HG02759 (cell line): Measurements from ENCODE around the gene TOM1L2.
A peak's percentile ranks its signal among the peaks of the same experiment; 100 is the strongest.

ENCODE experiments used
- ATAC-seq: cut with Tn5 transposase; IDR thresholded peaks from one replicate; pipeline ENCODE4 v1.9.1; 2021; ENCODE audit warnings: mild to moderate bottlenecking, moderate library complexity; ENCODE audit not compliant: unreplicated experiment

TOM1L2 gene

GRCh38 chr17:17837966-17838962, 133.9 kb downstream of the TOM1L2 start:
- no peak for ATAC-seq

- ATAC-seq = no peak
These were observed 134.8 kb downstream of the TOM1L2 start for GRCh38 chr17:17837380-17837821.

- peak; percentile 37 for ATAC-seq
These were observed 135.3 kb downstream of the TOM1L2 start, which contains the start of gene SREBF1 for GRCh38 chr17:17836818-17837379. Gene SREBF1, minus strand, starts transcription at chr17:17836986. Its CDS starts 169 bp downstream, at chr17:17836817.

GRCh38 chr17:17836250-17836817, 135.9 kb downstream of the TOM1L2 start:
- peak; percentile 64 for ATAC-seq

- no peak for ATAC-seq
These were observed 136.6 kb downstream of the TOM1L2 start for GRCh38 chr17:17835415-17836249.

GRCh38 chr17:17834974-17835373, 137.2 kb downstream of the TOM1L2 start:
- ATAC-seq = no peak

GRCh38 chr17:17833658-17834357, 138.4 kb downstream of the TOM1L2 start:
- no peak for ATAC-seq

- ATAC-seq = no peak
These were observed 140.2 kb downstream of the TOM1L2 start for GRCh38 chr17:17832032-17832363.

- no peak for ATAC-seq
These were observed 140.8 kb downstream of the TOM1L2 start for GRCh38 chr17:17831208-17832031.

GRCh38 chr17:17830740-17831207, 141.4 kb downstream of the TOM1L2 start:
- no peak for ATAC-seq

- no peak for ATAC-seq
These were observed 142.0 kb downstream of the TOM1L2 start for GRCh38 chr17:17830269-17830567.

GRCh38 chr17:17827826-17828621, 144.2 kb downstream of the TOM1L2 start:
- ATAC-seq = no peak

- ATAC-seq = no peak
These were observed 145.0 kb downstream of the TOM1L2 start for GRCh38 chr17:17826942-17827785.

- no peak for ATAC-seq
These were observed 145.9 kb downstream of the TOM1L2 start for GRCh38 chr17:17826342-17826713.

- ATAC-seq = no peak
These were observed 147.2 kb downstream of the TOM1L2 start for GRCh38 chr17:17824783-17825614.

GRCh38 chr17:17824119-17824782, 147.9 kb downstream of the TOM1L2 start:
- ATAC-seq = peak; percentile 12
